HL-60 (cell line): ENCODE data around the gene ANO2.

Experiments
- DNase-seq, 2 experiments: peaks; one replicate each; pipeline ENCODE4 v3.0.0-alpha.2; 2010 to 2020; ENCODE audit warnings: low read depth in 1 of 2, low spot score in 1 of 2
- H3K27ac ChIP-seq: fragments of 250-450 bp; sonication (Bioruptor Pico); replicated peaks from 2 replicates; pipeline ENCODE4 v1.5.1; 2020; ENCODE audit warnings: mild to moderate bottlenecking, moderate library complexity
- H3K27me3 ChIP-seq: fragments of 250-450 bp; sonication (Bioruptor Pico); 2 replicates; pipeline ENCODE4 v1.5.1; 2021; ENCODE audit warnings: mild to moderate bottlenecking, moderate library complexity; ENCODE audit not compliant: insufficient read depth, poor library complexity, severe bottlenecking
- H3K4me3 ChIP-seq: replicated peaks from 2 replicates; pipeline ENCODE4 v1.5.1; 2011; ENCODE audit warnings: mild to moderate bottlenecking, control low read depth, low read length; ENCODE audit not compliant: insufficient read depth
- CTCF ChIP-seq: IDR thresholded peaks from one replicate; pipeline ENCODE4 v1.5.1; 2011; ENCODE audit warnings: low read length, control low read depth, inconsistent platforms; ENCODE audit not compliant: insufficient read depth
- GABPA ChIP-seq: IDR thresholded peaks from 2 replicates; pipeline ENCODE4 v1.6.1; 2012; ENCODE audit warnings: low read depth
- POLR2AphosphoS5 ChIP-seq: IDR thresholded peaks from 2 replicates; pipeline ENCODE4 v1.6.1; 2012; ENCODE audit warnings: low read depth
- REST ChIP-seq: IDR thresholded peaks from 2 replicates; pipeline ENCODE4 v1.6.1; 2012; ENCODE audit warnings: low read depth; ENCODE audit not compliant: insufficient replicate concordance
- SPI1 ChIP-seq: IDR thresholded peaks from 2 replicates; pipeline ENCODE4 v1.6.1; 2012; ENCODE audit warnings: low read depth, mild to moderate bottlenecking, borderline replicate concordance

The ANO2 gene

GRCh38 chr12:5809586-5809985, 135.5 kb downstream of the ANO2 start:
- TF ChIP-seq CTCF (no peak), REST (no peak), SPI1 (no peak), POLR2AphosphoS5 (no peak)
- Histone ChIP-seq H3K4me3 (no peak overlapping the region), H3K27ac (no peak overlapping the region), H3K27me3 (no peaks in the 10 kb centered on the region)
- no peak for DNase-seq

GRCh38 chr12:5808981-5809380, 136.1 kb downstream of the ANO2 start:
- TF ChIP-seq REST: no peak
- no peak for TF ChIP-seq CTCF
- TF ChIP-seq POLR2AphosphoS5: no peak
- no peak for TF ChIP-seq GABPA
- TF ChIP-seq SPI1: no peak
- Histone ChIP-seq H3K27me3 (no peaks in the 10 kb centered on the region), H3K27ac (no peak overlapping the region), H3K4me3 (no peak overlapping the region)
- no peak for DNase-seq

- H3K27me3 ChIP-seq: no peaks in the 10 kb centered on the region
- TF ChIP-seq SPI1 (no peak), REST (no peak), CTCF (no peak), POLR2AphosphoS5 (no peak), GABPA (no peak)
- DNase-seq: no peak
- H3K4me3 ChIP-seq: no peak overlapping the region
- no peak overlapping the region for H3K27ac ChIP-seq
Observed at GRCh38 chr12:5807514-5808219, 137.4 kb downstream of the ANO2 start.
